Panc1 (cell line): ENCODE data around the gene ZNF185.

ENCODE experiments used
- CTCF ChIP-seq: fragments of 450-650 bp; IDR thresholded peaks from 2 replicates; pipeline ENCODE4 v1.5.1; 2017; ENCODE audit warnings: mild to moderate bottlenecking
- POLR2AphosphoS5 ChIP-seq: IDR thresholded peaks from 2 replicates; pipeline ENCODE4 v1.6.1; 2012; ENCODE audit warnings: mild to moderate bottlenecking, low read depth, low read length, moderate library complexity
- TCF7L2 ChIP-seq: IDR thresholded peaks from 2 replicates; pipeline ENCODE4 v1.6.1; 2011; ENCODE audit warnings: mild to moderate bottlenecking, low read depth, low read length, inconsistent platforms
- TF ChIP-seq, protein P1 (sequence below), 2 experiments: IDR thresholded peaks; 2 replicates each; pipeline ENCODE4 v1.6.1; 2011 to 2012; ENCODE audit warnings: low read depth in 2 of 2, control low read depth in 1 of 2, low read length in 1 of 2, mild to moderate bottlenecking in 1 of 2, moderate library complexity in 1 of 2; ENCODE audit not compliant: insufficient read depth in 1 of 2

GRCh38 chrX:152905081-152905420 lies 7.2 kb downstream of the ZNF185 start:
- TF ChIP-seq CTCF, result no peak
- TF ChIP-seq POLR2AphosphoS5, result no peak
- TF ChIP-seq, protein P1, sequence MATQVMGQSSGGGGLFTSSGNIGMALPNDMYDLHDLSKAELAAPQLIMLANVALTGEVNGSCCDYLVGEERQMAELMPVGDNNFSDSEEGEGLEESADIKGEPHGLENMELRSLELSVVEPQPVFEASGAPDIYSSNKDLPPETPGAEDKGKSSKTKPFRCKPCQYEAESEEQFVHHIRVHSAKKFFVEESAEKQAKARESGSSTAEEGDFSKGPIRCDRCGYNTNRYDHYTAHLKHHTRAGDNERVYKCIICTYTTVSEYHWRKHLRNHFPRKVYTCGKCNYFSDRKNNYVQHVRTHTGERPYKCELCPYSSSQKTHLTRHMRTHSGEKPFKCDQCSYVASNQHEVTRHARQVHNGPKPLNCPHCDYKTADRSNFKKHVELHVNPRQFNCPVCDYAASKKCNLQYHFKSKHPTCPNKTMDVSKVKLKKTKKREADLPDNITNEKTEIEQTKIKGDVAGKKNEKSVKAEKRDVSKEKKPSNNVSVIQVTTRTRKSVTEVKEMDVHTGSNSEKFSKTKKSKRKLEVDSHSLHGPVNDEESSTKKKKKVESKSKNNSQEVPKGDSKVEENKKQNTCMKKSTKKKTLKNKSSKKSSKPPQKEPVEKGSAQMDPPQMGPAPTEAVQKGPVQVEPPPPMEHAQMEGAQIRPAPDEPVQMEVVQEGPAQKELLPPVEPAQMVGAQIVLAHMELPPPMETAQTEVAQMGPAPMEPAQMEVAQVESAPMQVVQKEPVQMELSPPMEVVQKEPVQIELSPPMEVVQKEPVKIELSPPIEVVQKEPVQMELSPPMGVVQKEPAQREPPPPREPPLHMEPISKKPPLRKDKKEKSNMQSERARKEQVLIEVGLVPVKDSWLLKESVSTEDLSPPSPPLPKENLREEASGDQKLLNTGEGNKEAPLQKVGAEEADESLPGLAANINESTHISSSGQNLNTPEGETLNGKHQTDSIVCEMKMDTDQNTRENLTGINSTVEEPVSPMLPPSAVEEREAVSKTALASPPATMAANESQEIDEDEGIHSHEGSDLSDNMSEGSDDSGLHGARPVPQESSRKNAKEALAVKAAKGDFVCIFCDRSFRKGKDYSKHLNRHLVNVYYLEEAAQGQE (IDR thresholded peaks at IDR 0.05; ENCODE audit: insufficient read depth in 1 of 2, low read depth in 2 of 2, low read length in 1 of 2), result no peak
- no peak for TF ChIP-seq TCF7L2
